GM19025 (cell line): ENCODE results near the gene BABAM2.
"Not testable (repeated sequence)": the region's sequence is repeated elsewhere in the genome, so short reads cannot be mapped to it uniquely, and the experiment has no call there.

ENCODE experiments used
- ATAC-seq: cut with Tn5 transposase; IDR thresholded peaks from one replicate; pipeline ENCODE4 v1.9.1; 2021; ENCODE audit warnings: mild to moderate bottlenecking, low read depth, moderate library complexity; ENCODE audit not compliant: unreplicated experiment

Gene BABAM2

GRCh38 chr2:27890146-27890923 lies at the start of gene BABAM2, which contains the start of gene RBKS:
Gene BABAM2 (plus strand): TSS chr2:27890729. CDS start chr2:27894557, 3,828 bp downstream.
Gene RBKS (minus strand): TSS chr2:27890387. CDS start chr2:27890345, 42 bp downstream.
- peak; percentile 73 for ATAC-seq

- no peak for ATAC-seq
These were observed 47.6 kb upstream of the BABAM2 start for GRCh38 chr2:27842894-27843293.

- no peak for ATAC-seq
These were observed 46.5 kb upstream of the BABAM2 start for GRCh38 chr2:27843992-27844391.

- no peak for ATAC-seq
These were observed 45.7 kb upstream of the BABAM2 start for GRCh38 chr2:27844821-27845255.

GRCh38 chr2:27847333-27847732 lies 43.2 kb upstream of the BABAM2 start:
- ATAC-seq: no peak

GRCh38 chr2:27849558-27850205 lies 40.8 kb upstream of the BABAM2 start:
- no peak for ATAC-seq

GRCh38 chr2:27852691-27853090 lies 37.8 kb upstream of the BABAM2 start:
- ATAC-seq: no peak

- no peak for ATAC-seq
These were observed 36.2 kb upstream of the BABAM2 start for GRCh38 chr2:27854229-27854862.

GRCh38 chr2:27855476-27855875 lies 35.1 kb upstream of the BABAM2 start:
- no peak for ATAC-seq

- no peak for ATAC-seq
These were observed 34.1 kb upstream of the BABAM2 start for GRCh38 chr2:27856386-27856785.

- ATAC-seq: no peak
These were observed 33.6 kb upstream of the BABAM2 start for GRCh38 chr2:27856956-27857355.

GRCh38 chr2:27857417-27858172 lies 32.9 kb upstream of the BABAM2 start:
- ATAC-seq: no peak

GRCh38 chr2:27860111-27860510 lies 30.4 kb upstream of the BABAM2 start:
- no peak for ATAC-seq

- no peak for ATAC-seq
These were observed 27.4 kb upstream of the BABAM2 start for GRCh38 chr2:27863146-27863545.

- not testable (repeated sequence) for ATAC-seq
These were observed 26.6 kb upstream of the BABAM2 start for GRCh38 chr2:27863955-27864354.

- ATAC-seq: no peak
These were observed 24.3 kb upstream of the BABAM2 start for GRCh38 chr2:27866237-27866636.

GRCh38 chr2:27869763-27870162 lies 20.8 kb upstream of the BABAM2 start:
- ATAC-seq: no peak

GRCh38 chr2:27870724-27871123 lies 19.8 kb upstream of the BABAM2 start:
- no peak for ATAC-seq

GRCh38 chr2:27871802-27872201 lies 18.7 kb upstream of the BABAM2 start:
- ATAC-seq: no peak

- no peak for ATAC-seq
These were observed 17.4 kb upstream of the BABAM2 start for GRCh38 chr2:27873091-27873490.
